Measurements from ENCODE around the gene KLLN. TPM values are rescaled to one million over a fixed set of nuclear protein-coding genes. Genes with fewer than 3 reads are reported as not detected.

Gene KLLN
- total and polyA plus RNA-seq, 9 of the 15 experiments (the other 6 are each of a cell fraction or from before 2014, with no cell fraction given), result 0.07 to 0.40 (median 0.25) TPM

GRCh38 chr10:87861953-87862678 lies 1.2 kb downstream of the KLLN start (continued):
- TF ChIP-seq YY1 (IDR thresholded peaks at IDR 0.05; ENCODE audit: borderline replicate concordance in 1 of 3, control insufficient read depth in 1 of 3, extremely low read depth in 1 of 3, insufficient read depth in 3 of 3, insufficient read length in 1 of 3, insufficient replicate concordance in 2 of 3, low read depth in 1 of 3, low read length in 2 of 3), result peak in 1 of 3 experiments; percentile 77
- TF ChIP-seq USF1 (CRISPR knock-in tag; IDR thresholded peaks at IDR 0.05), result peak; percentile 94
- TF ChIP-seq SNIP1 (IDR thresholded peaks at IDR 0.05; ENCODE audit: low read depth), result no peak
- TF ChIP-seq, protein P1, sequence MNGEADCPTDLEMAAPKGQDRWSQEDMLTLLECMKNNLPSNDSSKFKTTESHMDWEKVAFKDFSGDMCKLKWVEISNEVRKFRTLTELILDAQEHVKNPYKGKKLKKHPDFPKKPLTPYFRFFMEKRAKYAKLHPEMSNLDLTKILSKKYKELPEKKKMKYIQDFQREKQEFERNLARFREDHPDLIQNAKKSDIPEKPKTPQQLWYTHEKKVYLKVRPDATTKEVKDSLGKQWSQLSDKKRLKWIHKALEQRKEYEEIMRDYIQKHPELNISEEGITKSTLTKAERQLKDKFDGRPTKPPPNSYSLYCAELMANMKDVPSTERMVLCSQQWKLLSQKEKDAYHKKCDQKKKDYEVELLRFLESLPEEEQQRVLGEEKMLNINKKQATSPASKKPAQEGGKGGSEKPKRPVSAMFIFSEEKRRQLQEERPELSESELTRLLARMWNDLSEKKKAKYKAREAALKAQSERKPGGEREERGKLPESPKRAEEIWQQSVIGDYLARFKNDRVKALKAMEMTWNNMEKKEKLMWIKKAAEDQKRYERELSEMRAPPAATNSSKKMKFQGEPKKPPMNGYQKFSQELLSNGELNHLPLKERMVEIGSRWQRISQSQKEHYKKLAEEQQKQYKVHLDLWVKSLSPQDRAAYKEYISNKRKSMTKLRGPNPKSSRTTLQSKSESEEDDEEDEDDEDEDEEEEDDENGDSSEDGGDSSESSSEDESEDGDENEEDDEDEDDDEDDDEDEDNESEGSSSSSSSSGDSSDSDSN (IDR thresholded peaks at IDR 0.05; ENCODE audit: borderline replicate concordance in 1 of 2, low read depth in 2 of 2, low read length in 2 of 2), result peak in 1 of 2 experiments; percentile 81; a peak in 2 of 4 replicates
- no peak for TF ChIP-seq ZNF280B (CRISPR knock-in tag; IDR thresholded peaks at IDR 0.05)
- TF ChIP-seq NCOA6 (IDR thresholded peaks at IDR 0.05), result no peak; the same call in none of the 2 replicates
- TF ChIP-seq ETV1 (tag; conservative IDR thresholded peaks at IDR 0.05; ENCODE audit: low read depth), result peak; percentile 70
- TF ChIP-seq NFIX (CRISPR knock-in tag; IDR thresholded peaks at IDR 0.05; ENCODE audit: low read depth), result no peak
- TF ChIP-seq ZNF766 (CRISPR knock-in tag; conservative IDR thresholded peaks at IDR 0.05), result 0 out of 2 replicates have a peak, but pooled peaks have one; percentile 8
- peak; percentile 73 for TF ChIP-seq CREM (IDR thresholded peaks at IDR 0.05; ENCODE audit: low read depth)
- no peak for TF ChIP-seq HDAC6 (IDR thresholded peaks at IDR 0.05; ENCODE audit: low read depth, low read length)
- 0 out of 2 replicates have a peak, but pooled peaks have one; percentile 37 for TF ChIP-seq HDAC2 (IDR thresholded peaks at IDR 0.05)
- peak; percentile 30; the same call in 1 of the 2 replicates for TF ChIP-seq TEAD4 (IDR thresholded peaks at IDR 0.05; ENCODE audit: low read length)
- TF ChIP-seq TEAD4 (CRISPR knock-in tag; IDR thresholded peaks at IDR 0.05; ENCODE audit: borderline replicate concordance), result no peak
- TF ChIP-seq CCNT2 (IDR thresholded peaks at IDR 0.05; ENCODE audit: borderline replicate concordance, extremely low read depth, insufficient read length, low read depth, low read length), result peak; percentile 85
